H1 (cell line): Measurements from ENCODE around the gene TMEM89. TPM values are rescaled to one million over a fixed set of nuclear protein-coding genes. Genes with fewer than 3 reads are reported as not detected.

Experiments
- CTCF ChIA-PET: fragments of 300-600 bp; sonication (Branson Sonifier 250); formaldehyde crosslinking; loops from one replicate; lab custom pipeline; 2021; ENCODE audit not compliant: partially characterized antibody; lab: Charles Lee
- POLR2A ChIA-PET: fragments of 300-600 bp; sonication (Branson Sonifier 250); formaldehyde crosslinking; loops from one replicate; lab custom pipeline; 2021; ENCODE audit warnings: inconsistent platforms; ENCODE audit not compliant: partially characterized antibody; lab: Charles Lee
- DNase-seq, 2 experiments: peaks; one replicate each; pipeline versions ENCODE4 v3.0.0 to v3.0.0-alpha.2; 2010 to 2022; ENCODE audit warnings: low spot score in 2 of 2, low read depth in 1 of 2, mixed read lengths in 1 of 2
- FAIRE-seq: peaks from 2 replicates; lab custom pipeline; 2011; peaks lifted over from hg19 to GRCh38; lab: Jason Lieb, UNC
- H2AFZ ChIP-seq: 2 replicates; pipeline ENCODE4 v1.8.1; 2012; ENCODE audit warnings: low read length, inconsistent platforms
- H2AK5ac ChIP-seq: 2 replicates; pipeline ENCODE4 v1.6.1; 2013; ENCODE audit warnings: low read depth, low read length
- H2BK120ac ChIP-seq: replicated peaks from 2 replicates; pipeline ENCODE3; 2013; ENCODE audit warnings: low read depth, low read length, inconsistent platforms
- H2BK12ac ChIP-seq: 2 replicates; pipeline ENCODE4 v1.6.1; 2013; ENCODE audit warnings: low read depth, low read length
- H2BK15ac ChIP-seq: 2 replicates; pipeline ENCODE4 v1.6.1; 2013; ENCODE audit warnings: low read length
- H2BK20ac ChIP-seq: 2 replicates; pipeline ENCODE4 v1.6.1; 2013; ENCODE audit warnings: low read length
- H2BK5ac ChIP-seq: 2 replicates; pipeline ENCODE4 v1.6.1; 2013; ENCODE audit warnings: low read depth, low read length
- H3K14ac ChIP-seq: 2 replicates; pipeline ENCODE4 v1.6.1; 2013; ENCODE audit warnings: inconsistent platforms; ENCODE audit not compliant: insufficient read length
- H3K18ac ChIP-seq: 2 replicates; pipeline ENCODE4 v1.6.1; 2013; ENCODE audit warnings: low read length; ENCODE audit errors: extremely low read depth
- H3K23ac ChIP-seq: 2 replicates; pipeline ENCODE4 v1.6.1; 2013; ENCODE audit warnings: inconsistent platforms; ENCODE audit not compliant: insufficient read length
- H3K23me2 ChIP-seq: 2 replicates; pipeline ENCODE4 v1.6.1; 2013; ENCODE audit warnings: low read depth, low read length
- H3K27ac ChIP-seq: 2 replicates; pipeline ENCODE4 v1.6.1; 2011; ENCODE audit warnings: low read depth, low read length, inconsistent platforms
- H3K27me3 ChIP-seq, 4 experiments: replicated peaks in 1 of 4; 1 replicate in 1 of 4; 2 replicates in 3 of 4; pipeline versions ENCODE4 v1.6.1 to v1.8.1; 2011 to 2013; ENCODE audit warnings: low read length in 3 of 4, mild to moderate bottlenecking in 3 of 4, inconsistent platforms in 2 of 4, mixed read lengths in 2 of 4, moderate library complexity in 1 of 4; ENCODE audit not compliant: control insufficient read depth in 3 of 4, insufficient read depth in 3 of 4; ENCODE audit errors: extremely low read depth in 1 of 4
- H3K36me3 ChIP-seq, 4 experiments: 2 replicates each; pipeline versions ENCODE4 v1.6.1 to v1.8.1; 2011 to 2013; ENCODE audit warnings: mild to moderate bottlenecking in 4 of 4, low read length in 3 of 4, moderate library complexity in 2 of 4, control low read depth in 1 of 4, inconsistent platforms in 1 of 4; ENCODE audit not compliant: insufficient read depth in 4 of 4, control insufficient read depth in 2 of 4
- H3K4ac ChIP-seq: replicated peaks from 2 replicates; pipeline ENCODE3; 2013; ENCODE audit warnings: low read length, low read depth, mixed read lengths, inconsistent platforms; ENCODE audit not compliant: insufficient read length
- H3K4me1 ChIP-seq, 4 experiments: replicated peaks in 1 of 4; 1 replicate in 1 of 4; 2 replicates in 3 of 4; pipeline versions ENCODE4 v1.6.1 to v1.8.1; 2011 to 2013; ENCODE audit warnings: low read length in 3 of 4, inconsistent platforms in 2 of 4, mixed read lengths in 1 of 4; ENCODE audit not compliant: insufficient read depth in 4 of 4, control insufficient read depth in 3 of 4
- H3K4me2 ChIP-seq, 2 experiments: 2 replicates each; pipeline versions ENCODE4 v1.6.1 to v1.8.1; 2011 to 2013; ENCODE audit warnings: low read depth in 2 of 2, low read length in 2 of 2, control low read depth in 1 of 2, inconsistent platforms in 1 of 2, mild to moderate bottlenecking in 1 of 2; ENCODE audit not compliant: insufficient read depth in 1 of 2
- H3K4me3 ChIP-seq, 4 experiments: fragments of 200-600, 300-600 bp in 1 of 4; sonication (generic), shearing (Covaris generic), sonication (Bioruptor Twin) in 1 of 4; 2 replicates each; pipeline versions ENCODE4 v1.5.1 to v1.8.1; 2011 to 2016; ENCODE audit warnings: low read length in 4 of 4, low read depth in 3 of 4, control low read depth in 2 of 4, inconsistent platforms in 2 of 4, mild to moderate bottlenecking in 2 of 4, mixed read lengths in 1 of 4, moderate library complexity in 1 of 4; ENCODE audit not compliant: insufficient read depth in 2 of 4; ENCODE audit errors: extremely low read depth in 1 of 4
- H3K56ac ChIP-seq: replicated peaks from 2 replicates; pipeline ENCODE3; 2013; ENCODE audit warnings: low read depth, mild to moderate bottlenecking, mixed read lengths, low read length, inconsistent platforms; ENCODE audit not compliant: insufficient read length
- H3K79me1 ChIP-seq: 2 replicates; pipeline ENCODE4 v1.6.1; 2013; ENCODE audit warnings: low read depth, low read length, control low read depth
- H3K79me2 ChIP-seq, 2 experiments: 2 replicates each; pipeline versions ENCODE4 v1.6.1 to v1.8.1; 2012 to 2013; ENCODE audit warnings: low read length in 2 of 2, mild to moderate bottlenecking in 2 of 2, inconsistent platforms in 1 of 2; ENCODE audit not compliant: insufficient read depth in 2 of 2, control insufficient read depth in 1 of 2
- H3K9ac ChIP-seq, 4 experiments: replicated peaks in 1 of 4; 1 replicate in 1 of 4; 2 replicates in 3 of 4; pipeline versions ENCODE4 v1.6.1 to v1.8.1; 2011 to 2013; ENCODE audit warnings: low read depth in 3 of 4, low read length in 3 of 4, control low read depth in 2 of 4, mild to moderate bottlenecking in 2 of 4, moderate library complexity in 2 of 4, inconsistent platforms in 1 of 4; ENCODE audit errors: extremely low read depth in 1 of 4
- H3K9me3 ChIP-seq, 2 experiments: 2 replicates each; pipeline versions ENCODE4 v1.6.1 to v1.8.1; 2012 to 2013; ENCODE audit warnings: mild to moderate bottlenecking in 2 of 2, moderate library complexity in 2 of 2, control low read depth in 1 of 2, inconsistent platforms in 1 of 2, low read depth in 1 of 2, low read length in 1 of 2, mixed read lengths in 1 of 2; ENCODE audit not compliant: insufficient read depth in 2 of 2
- H4K20me1 ChIP-seq, 2 experiments: replicated peaks in 1 of 2; 2 replicates each; pipeline versions ENCODE3 to v1.8.1; 2011 to 2013; ENCODE audit warnings: inconsistent platforms in 2 of 2, low read length in 2 of 2, mild to moderate bottlenecking in 1 of 2; ENCODE audit not compliant: insufficient read depth in 2 of 2, control insufficient read depth in 1 of 2
- H4K5ac ChIP-seq: 2 replicates; pipeline ENCODE4 v1.6.1; 2013; ENCODE audit warnings: low read length, low read depth, mixed read lengths, inconsistent platforms; ENCODE audit not compliant: insufficient read length
- H4K8ac ChIP-seq: 2 replicates; pipeline ENCODE4 v1.8.0; 2013; ENCODE audit warnings: mild to moderate bottlenecking, moderate library complexity, low read length, inconsistent platforms; ENCODE audit not compliant: insufficient read depth; ENCODE audit errors: extremely low read depth
- H4K91ac ChIP-seq: replicated peaks from 2 replicates; pipeline ENCODE3; 2013; ENCODE audit warnings: low read length, mixed read lengths, inconsistent platforms; ENCODE audit not compliant: insufficient read length
- ASH2L ChIP-seq: fragments of 200-600, 300-600 bp; sonication (generic); IDR thresholded peaks from one replicate; pipeline ENCODE4 v1.7.1; 2017; ENCODE audit warnings: low read length
- BCL11A ChIP-seq, 2 experiments: IDR thresholded peaks; one replicate each; pipeline ENCODE4 v1.6.1; 2011; ENCODE audit warnings: low read depth in 2 of 2, low read length in 2 of 2, mild to moderate bottlenecking in 2 of 2
- BRCA1 ChIP-seq: IDR thresholded peaks from 2 replicates; pipeline ENCODE4 v1.6.1; 2012; ENCODE audit warnings: low read depth, low read length, improper control_type of control experiment
- CBX8 ChIP-seq: fragments of 300-800, 300-1000 bp; sonication (generic); IDR thresholded peaks from 2 replicates; pipeline ENCODE4 v1.7.1; 2016; ENCODE audit warnings: low read depth, low read length, borderline replicate concordance
- CREB1 ChIP-seq: IDR thresholded peaks from 2 replicates; pipeline ENCODE4 v1.6.1; 2012; ENCODE audit warnings: inconsistent platforms
- GTF2F1 ChIP-seq: IDR thresholded peaks from 2 replicates; pipeline ENCODE4 v1.6.1; 2012; ENCODE audit warnings: low read depth, low read length, improper control_type of control experiment, borderline replicate concordance
- HDAC6 ChIP-seq: IDR thresholded peaks from one replicate; pipeline ENCODE4 v1.7.1; 2012; ENCODE audit warnings: low read depth, mild to moderate bottlenecking, inconsistent platforms, low read length, moderate library complexity
- KDM4A ChIP-seq: IDR thresholded peaks from one replicate; pipeline ENCODE4 v1.7.1; 2012; ENCODE audit warnings: low read depth, mild to moderate bottlenecking, moderate library complexity, low read length, inconsistent platforms; ENCODE audit not compliant: severe bottlenecking
- NANOG ChIP-seq: IDR thresholded peaks from 2 replicates; pipeline ENCODE4 v1.6.1; 2011; ENCODE audit warnings: low read length, low read depth, mild to moderate bottlenecking, inconsistent platforms; ENCODE audit not compliant: insufficient read depth, poor library complexity, severe bottlenecking
- PHF8 ChIP-seq: fragments of 200-600 bp; sonication (generic); conservative IDR thresholded peaks from 2 replicates; pipeline ENCODE4 v1.7.1; 2012; ENCODE audit warnings: low read depth, mild to moderate bottlenecking, inconsistent platforms, low read length, moderate library complexity
- POLR2AphosphoS5 ChIP-seq: IDR thresholded peaks from 2 replicates; pipeline ENCODE4 v1.6.1; 2011; ENCODE audit warnings: low read depth, low read length
- SP1 ChIP-seq: IDR thresholded peaks from 2 replicates; pipeline ENCODE4 v1.6.1; 2011; ENCODE audit warnings: low read depth, low read length
- SRF ChIP-seq: IDR thresholded peaks from 2 replicates; pipeline ENCODE4 v1.6.1; 2011; ENCODE audit warnings: mild to moderate bottlenecking, low read depth, low read length, moderate library complexity
- WGBS, 2 experiments: shearing (Covaris generic) in 1 of 2; methylation state at CpG; one replicate each; pipeline versions ENCODE4 v1.1.6 to v1.1.7; 2013 to 2015; ENCODE audit warnings: low lambda C conversion rate in 2 of 2, mixed read lengths in 2 of 2, inconsistent platforms in 1 of 2, low coverage in 1 of 2, missing lambda C conversion rate in 1 of 2; ENCODE audit not compliant: insufficient replicate concordance in 2 of 2, insufficient coverage in 1 of 2, insufficient read length in 1 of 2; ENCODE audit errors: extremely low coverage in 1 of 2, missing lambda C conversion rate in 1 of 2; 5-methylcytosine and 5-hydroxymethylcytosine counted together
- polyA plus RNA-seq, 7 experiments: library from polyadenylated mRNA; depleted of rRNA in 3 of 7; stranded (reverse) in 5 of 7; unstranded in 2 of 7; fragments of >200 nt in 5 of 7; fragments of 200-250 nt in 2 of 7; gene quantifications; 1 replicate in 5 of 7; 2 replicates in 1 of 7; 4 replicates in 1 of 7; pipeline versions ENCODE4 v1.2.1 to v1.2.3, GENCODE V29; 2011 to 2013; ENCODE audit warnings: missing spikeins in 2 of 7, mixed read lengths in 2 of 7
- total RNA-seq: library from RNA; stranded (reverse); fragmentation: NEBNext Ultra II Directional; extraction: Animal tissue kit (Norgen Biotek cat#: 25700); gene quantifications from 2 replicates; pipeline ENCODE4 v1.2.1, GENCODE V29; 2021

TMEM89 gene
- total and polyA plus RNA-seq, 2 of the 8 experiments (the other 6 are each of a cell fraction or from before 2014, with no cell fraction given) = not detected

DNA sequence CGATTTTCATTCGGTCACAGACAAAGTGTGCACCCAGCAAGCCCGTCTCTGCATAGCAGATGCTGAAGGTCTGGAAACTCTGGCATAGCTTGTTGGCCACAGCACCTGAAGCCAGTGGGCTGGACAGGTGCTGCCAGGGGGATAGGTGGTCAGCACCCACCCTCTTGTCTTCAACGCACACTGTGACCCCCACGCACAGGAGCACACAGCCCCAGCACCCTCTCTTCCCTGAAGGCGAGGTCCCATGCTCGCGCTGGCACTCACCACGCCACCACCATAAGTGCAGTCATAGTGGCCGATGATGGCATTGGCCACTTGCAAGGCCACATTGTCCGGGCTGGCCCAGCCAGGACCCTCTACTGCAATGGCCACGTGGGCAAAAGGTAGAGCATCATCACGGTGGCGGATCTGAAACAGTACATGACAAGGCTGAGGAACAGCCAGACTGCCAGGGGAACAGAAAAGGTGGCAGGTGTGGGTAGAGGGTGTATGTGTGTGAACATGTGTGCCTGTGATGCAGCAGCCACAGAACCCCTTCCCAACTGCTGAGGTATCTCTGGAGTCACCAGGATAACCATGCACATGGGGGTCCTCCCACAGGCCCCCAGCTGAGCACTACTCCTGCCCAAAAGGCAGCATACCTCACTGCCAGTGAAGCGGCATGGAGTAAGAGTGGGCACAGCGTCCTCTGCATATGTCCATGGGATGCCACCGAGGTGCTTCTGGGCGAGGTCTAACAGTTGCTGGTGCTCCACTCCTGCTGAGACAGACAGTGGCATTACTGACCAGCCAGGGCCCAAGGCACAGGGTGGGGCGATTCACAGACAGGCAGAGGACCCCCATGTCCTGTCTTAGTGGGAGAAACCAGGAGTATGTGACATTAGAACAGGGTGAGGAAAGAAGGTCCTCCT is 20.6 kb downstream of the TMEM89 start:
- no peak overlapping the region for H3K18ac ChIP-seq
- H3K4me3 ChIP-seq = no peak overlapping the region
- no peak overlapping the region for H3K4me2 ChIP-seq
- H3K14ac ChIP-seq = no peak overlapping the region
- no peak overlapping the region for H3K23ac ChIP-seq
- no peak overlapping the region for H2AFZ ChIP-seq
- H4K8ac ChIP-seq = no peak overlapping the region
- H4K91ac ChIP-seq = no peak overlapping the region
- no peak overlapping the region for H2BK20ac ChIP-seq
- no peaks in the 10 kb centered on the region for H3K27me3 ChIP-seq
- H3K23me2 ChIP-seq = no peaks in the 10 kb centered on the region
- H3K79me2 ChIP-seq = no peaks in the 10 kb centered on the region; a peak in 1 of 4 replicates
- POLR2A ChIA-PET = interaction anchor here (0.5 to 2.0 kb wide), 7 partner anchors 11 to 138 kb away, joined by 3 to 5 read pairs (median 4); partner anchors contain the start of gene SLC26A6
- H3K56ac ChIP-seq = no peak overlapping the region
- no peak overlapping the region for H2BK15ac ChIP-seq
- no peak overlapping the region for H3K27ac ChIP-seq
- no peak for DNase-seq
- CTCF ChIA-PET = interaction anchor here (0.8 to 1.2 kb wide), 2 partner anchors 20 to 31 kb away, joined by 3 read pairs; partner anchors contain the start of gene TMEM89
- H2BK12ac ChIP-seq = no peak overlapping the region
- H3K79me1 ChIP-seq = peaks cover 2% of the 10 kb centered on the region; the same call in 1 of the 2 replicates
- no peak overlapping the region for H2BK120ac ChIP-seq
- 93% methylated on average over 19 of the region's 19 CpGs; no CpG with 5 or more reads in 1 of the 2 experiments for WGBS, 2 experiments
- no peak overlapping the region for H3K4ac ChIP-seq
- H4K5ac ChIP-seq = no peak overlapping the region
- peaks cover 0 to 2% (median 2%) of the 10 kb centered on the region in 4 experiments; a peak in 5 of 7 replicates for H3K4me1 ChIP-seq
- H2BK5ac ChIP-seq = no peak overlapping the region
- no peaks in the 10 kb centered on the region for H3K9me3 ChIP-seq
- peaks cover 4 to 46% of the 10 kb centered on the region in 2 experiments for H4K20me1 ChIP-seq
- H3K9ac ChIP-seq = no peak overlapping the region
- no peak overlapping the region for H2AK5ac ChIP-seq
- peaks cover 53 to 72% (median 67%) of the 10 kb centered on the region in 4 experiments for H3K36me3 ChIP-seq
- FAIRE-seq = no peak
- TF ChIP-seq CREB1 = no peak
- no peak for TF ChIP-seq SP1
- TF ChIP-seq CBX8 = no peak
- no peak for TF ChIP-seq GTF2F1
- TF ChIP-seq ASH2L = no peak
- TF ChIP-seq HDAC6 = no peak
- no peak for TF ChIP-seq NANOG
- TF ChIP-seq PHF8 = no peak
- TF ChIP-seq POLR2AphosphoS5 = no peak
- no peak for TF ChIP-seq KDM4A
- TF ChIP-seq BRCA1 = no peak
- no peak for TF ChIP-seq SRF
- no peak for TF ChIP-seq BCL11A (IDR thresholded peaks at IDR 0.05; ENCODE audit: low read depth in 2 of 2, low read length in 2 of 2)
